ENCODE measurements around the gene DSCAML1. TPM values are rescaled to one million over a fixed set of nuclear protein-coding genes. Genes with fewer than 3 reads are reported as not detected.

The DSCAML1 gene
- total RNA-seq, 1 donor from 2014 or later = not detected

- TF ChIP-seq CTCF (IDR thresholded peaks at IDR 0.05) = no peak
- Mint-ChIP-seq H3K4me3 (ENCODE audit: unreplicated experiment) (no peak overlapping the region), H3K36me3 (ENCODE audit: unreplicated experiment) (no peaks in the 10 kb centered on the region), H3K27ac (ENCODE audit: unreplicated experiment) (no peak overlapping the region), H3K9me3 (ENCODE audit: unreplicated experiment) (no peaks in the 10 kb centered on the region), H3K4me1 (ENCODE audit: unreplicated experiment) (no peaks in the 10 kb centered on the region), H3K27me3 (ENCODE audit: unreplicated experiment) (peaks cover 17% of the 10 kb centered on the region)
- DNase-seq (ENCODE audit: extremely low spot score, unreplicated experiment) = no peak
Observed at GRCh38 chr11:117461396-117462182, 335.4 kb downstream of the DSCAML1 start.

GRCh38 chr11:117459979-117460300 is 337.1 kb downstream of the DSCAML1 start:
- no peak for TF ChIP-seq CTCF (IDR thresholded peaks at IDR 0.05)
- peaks cover 13% of the 10 kb centered on the region for H3K27me3 Mint-ChIP-seq (ENCODE audit: unreplicated experiment)
- DNase-seq (ENCODE audit: extremely low spot score, unreplicated experiment) = no peak
- H3K9me3 Mint-ChIP-seq (ENCODE audit: unreplicated experiment) = no peaks in the 10 kb centered on the region
- no peak overlapping the region for H3K27ac Mint-ChIP-seq (ENCODE audit: unreplicated experiment)
- H3K4me3 Mint-ChIP-seq (ENCODE audit: unreplicated experiment) = no peak overlapping the region
- no peaks in the 10 kb centered on the region for H3K4me1 Mint-ChIP-seq (ENCODE audit: unreplicated experiment)
- no peaks in the 10 kb centered on the region for H3K36me3 Mint-ChIP-seq (ENCODE audit: unreplicated experiment)

GRCh38 chr11:117459123-117459978 is 337.7 kb downstream of the DSCAML1 start:
- Mint-ChIP-seq H3K27ac (ENCODE audit: unreplicated experiment) (no peak overlapping the region), H3K9me3 (ENCODE audit: unreplicated experiment) (peaks cover 3% of the 10 kb centered on the region), H3K4me3 (ENCODE audit: unreplicated experiment) (no peak overlapping the region), H3K4me1 (ENCODE audit: unreplicated experiment) (no peaks in the 10 kb centered on the region), H3K27me3 (ENCODE audit: unreplicated experiment) (peaks cover 12% of the 10 kb centered on the region), H3K36me3 (ENCODE audit: unreplicated experiment) (no peaks in the 10 kb centered on the region)
- DNase-seq (ENCODE audit: extremely low spot score, unreplicated experiment) = no peak
- no peak for TF ChIP-seq CTCF (IDR thresholded peaks at IDR 0.05)

GRCh38 chr11:117458275-117459122 is 338.5 kb downstream of the DSCAML1 start:
- H3K36me3 Mint-ChIP-seq (ENCODE audit: unreplicated experiment) = no peaks in the 10 kb centered on the region

More at GRCh38 chr11:117458275-117459122, 338.5 kb downstream of the DSCAML1 start:
- H3K27me3 Mint-ChIP-seq (ENCODE audit: unreplicated experiment) = peaks cover 7% of the 10 kb centered on the region
- no peak overlapping the region for H3K27ac Mint-ChIP-seq (ENCODE audit: unreplicated experiment)
- no peak for DNase-seq (ENCODE audit: extremely low spot score, unreplicated experiment)
- no peak overlapping the region for H3K4me3 Mint-ChIP-seq (ENCODE audit: unreplicated experiment)
- no peak for TF ChIP-seq CTCF (IDR thresholded peaks at IDR 0.05)
- no peaks in the 10 kb centered on the region for H3K4me1 Mint-ChIP-seq (ENCODE audit: unreplicated experiment)
- H3K9me3 Mint-ChIP-seq (ENCODE audit: unreplicated experiment) = peaks cover 9% of the 10 kb centered on the region
